Neural progenitor cell (in vitro differentiated cells): ENCODE results near the gene EFNB2.

Experiments used
- CTCF ChIP-seq: fragments of 200-600 bp; sonication (generic); IDR thresholded peaks from 2 replicates; pipeline ENCODE4 v1.5.1; 2017; ENCODE audit warnings: antibody characterized with exemption, mild to moderate bottlenecking
- EZH2 ChIP-seq: fragments of 200-600 bp; sonication (generic); IDR thresholded peaks from 2 replicates; pipeline ENCODE4 v1.6.1; 2017; ENCODE audit warnings: antibody characterized with exemption, mild to moderate bottlenecking, moderate library complexity

- TF ChIP-seq CTCF: no peak
- TF ChIP-seq EZH2: no peak
These were observed 60.5 kb downstream of the EFNB2 start for GRCh38 chr13:106474912-106475311.
